Activated CD8-positive, alpha-beta memory T cell treated with anti-CD3 and anti-CD28 coated beads for 24 hours (primary cell): Measurements from ENCODE around the gene PTGES.

Experiments used
- DNase-seq: peaks from one replicate; pipeline ENCODE4 v3.0.0-alpha.2; 2020

The PTGES gene

DNA sequence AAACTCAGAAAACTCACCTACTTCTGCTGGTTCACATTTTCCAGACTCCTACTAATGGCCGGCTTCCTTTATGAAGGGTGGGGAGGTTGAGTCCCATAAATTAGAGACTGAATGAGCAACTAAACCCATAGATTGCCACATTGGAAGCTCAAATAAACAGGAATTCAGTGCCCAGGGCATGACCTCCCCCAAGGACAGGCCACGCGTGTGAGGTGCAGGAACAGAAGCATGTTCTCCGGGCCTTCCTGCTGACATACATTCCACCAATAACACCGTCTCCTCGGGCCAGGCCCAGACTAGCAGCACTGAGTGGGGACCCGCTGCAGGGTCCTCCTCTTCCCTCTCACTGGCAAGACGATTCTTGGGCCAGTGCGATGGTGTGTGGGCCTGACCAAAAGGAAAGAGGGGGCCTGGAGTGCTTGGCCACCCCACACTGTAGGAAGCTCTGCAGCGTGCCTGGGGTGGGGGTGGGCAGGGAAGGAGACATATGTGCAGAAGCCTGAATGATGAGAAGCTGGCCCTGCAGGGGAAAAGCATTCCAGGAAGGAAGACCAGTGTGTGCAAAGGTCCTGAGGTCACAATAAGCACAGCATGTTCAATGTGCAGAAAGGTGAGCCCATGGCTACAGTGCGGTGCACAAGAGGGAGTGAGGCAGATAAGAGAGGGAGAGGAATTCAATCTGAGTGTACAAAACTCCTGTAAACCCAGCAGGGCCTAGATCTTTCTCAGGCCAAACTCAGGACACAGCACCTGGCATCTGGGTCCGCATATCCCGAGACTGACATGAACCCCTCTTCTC lies 12.0 kb downstream of the PTGES start:
- no peak for DNase-seq

GRCh38 chr9:129740174-129740573 lies 12.7 kb downstream of the PTGES start:
- DNase-seq = no peak

DNA sequence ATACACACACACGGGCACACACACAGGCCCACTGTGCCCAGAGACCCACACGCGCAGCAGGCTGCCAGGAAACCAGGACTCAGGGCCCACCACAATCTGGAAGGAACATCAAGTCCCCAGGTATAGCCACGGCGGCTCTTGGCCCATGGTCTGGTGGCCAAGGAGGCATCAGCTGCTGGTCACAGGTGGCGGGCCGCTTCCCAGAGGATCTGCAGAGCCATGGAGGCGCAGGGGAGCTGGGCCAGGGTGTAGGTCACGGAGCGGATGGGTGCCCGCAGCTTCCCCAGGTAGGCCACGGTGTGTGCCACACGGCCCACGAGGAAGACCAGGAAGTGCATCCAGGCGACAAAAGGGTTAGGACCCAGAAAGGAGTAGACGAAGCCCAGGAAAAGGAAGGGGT lies 13.4 kb downstream of the PTGES start:
- DNase-seq = no peak

DNA sequence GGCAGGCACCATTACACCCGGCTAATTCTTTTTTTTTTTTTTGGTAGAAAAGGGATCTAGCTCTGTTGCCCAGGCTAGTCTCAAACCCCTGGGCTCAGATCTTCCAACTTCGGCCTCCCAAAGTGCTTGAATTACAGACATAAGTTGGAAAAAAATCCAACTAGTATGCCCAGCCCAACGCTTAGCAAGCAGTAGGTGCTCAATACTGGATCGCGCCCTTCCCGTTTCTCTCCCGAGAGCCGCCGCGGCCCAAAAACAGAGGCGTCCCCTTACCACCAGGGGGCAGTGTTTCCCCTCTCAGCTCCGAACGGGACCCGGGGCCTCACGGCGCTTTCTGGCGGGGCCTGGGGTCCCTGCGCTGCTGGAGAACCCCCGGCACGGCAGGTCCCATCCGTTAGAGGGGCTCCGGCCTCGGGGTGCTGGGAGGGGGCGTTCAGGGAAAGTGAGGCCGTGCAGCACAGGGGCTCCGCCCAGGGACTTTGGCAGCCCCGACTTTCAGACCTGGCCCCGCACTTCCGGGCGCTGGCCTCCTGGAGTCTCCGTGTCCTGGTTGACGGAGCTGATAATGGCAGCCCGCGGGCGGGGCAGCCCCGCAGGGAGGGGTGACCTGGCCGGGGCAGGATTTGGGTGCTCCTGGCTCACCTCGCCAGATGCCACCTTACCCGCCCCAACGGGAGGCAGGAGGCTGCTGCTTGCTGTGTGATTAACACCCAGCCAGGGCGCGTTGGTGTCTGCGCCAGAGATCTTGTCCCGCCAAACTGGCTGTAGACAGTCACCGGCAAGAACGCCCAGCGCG lies 15.2 kb downstream of the PTGES start:
- peak; percentile 96 for DNase-seq

DNA sequence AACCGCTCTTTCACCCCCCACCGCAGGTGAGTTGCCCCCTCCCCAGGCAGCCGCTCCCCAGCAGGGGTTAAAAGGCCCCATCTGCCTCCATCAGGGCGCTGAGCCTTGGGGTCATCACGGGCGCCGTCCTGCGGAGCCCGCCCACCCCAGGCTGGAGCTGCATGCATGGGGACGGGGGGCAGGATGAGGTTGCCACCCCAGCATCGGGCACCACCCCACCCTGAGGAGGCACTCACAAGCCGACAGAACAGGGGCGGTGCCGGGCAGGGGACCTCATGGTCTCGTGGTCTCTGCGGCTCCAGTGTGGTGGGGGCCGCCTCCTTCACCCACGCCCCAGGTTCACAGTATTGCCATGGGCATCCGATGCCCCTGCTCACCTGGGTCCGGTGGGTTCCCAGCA lies 16.5 kb downstream of the PTGES start:
- no peak for DNase-seq

DNA sequence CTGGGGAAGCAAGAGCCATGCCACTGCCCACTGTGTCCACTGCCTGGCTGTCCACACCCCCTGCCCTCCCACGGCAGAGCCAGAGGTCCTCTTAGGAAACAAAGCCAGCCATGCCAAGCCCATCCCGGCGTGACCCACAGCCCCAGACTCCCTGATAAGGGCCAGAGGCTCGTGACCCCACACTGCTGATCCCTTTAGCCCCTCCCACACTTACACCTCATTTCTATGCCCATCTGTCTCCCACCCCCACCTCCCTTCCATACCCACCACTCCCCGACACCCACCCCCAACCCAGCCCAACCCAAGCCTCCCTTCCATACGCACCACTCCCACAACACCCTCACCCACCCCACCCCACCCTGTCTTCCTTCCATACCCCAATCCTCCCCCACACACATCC lies 17.3 kb downstream of the PTGES start:
- no peak for DNase-seq

GRCh38 chr9:129733632-129733953 lies 19.2 kb downstream of the PTGES start:
- no peak for DNase-seq

GRCh38 chr9:129732946-129733631 lies 19.8 kb downstream of the PTGES start:
- DNase-seq = no peak

DNA sequence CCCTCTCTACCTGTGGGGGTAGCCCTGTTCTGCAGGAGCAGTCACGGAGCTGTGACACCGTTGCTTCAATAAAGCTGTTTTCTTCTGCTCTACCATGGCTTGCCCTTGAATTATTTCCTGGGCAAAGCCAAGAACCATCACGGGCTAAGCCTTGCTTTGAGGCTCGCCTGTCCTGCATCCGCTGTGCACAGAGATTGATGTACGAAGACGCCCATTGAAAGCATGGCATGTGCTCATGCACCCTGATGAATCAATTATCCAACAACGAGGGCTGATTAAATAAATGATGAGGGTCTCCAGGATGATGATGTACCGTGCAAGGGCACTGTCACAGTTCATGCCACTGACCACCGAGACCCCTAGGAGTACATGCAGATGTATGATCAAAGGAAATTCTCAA lies 20.7 kb downstream of the PTGES start:
- no peak for DNase-seq

DNA sequence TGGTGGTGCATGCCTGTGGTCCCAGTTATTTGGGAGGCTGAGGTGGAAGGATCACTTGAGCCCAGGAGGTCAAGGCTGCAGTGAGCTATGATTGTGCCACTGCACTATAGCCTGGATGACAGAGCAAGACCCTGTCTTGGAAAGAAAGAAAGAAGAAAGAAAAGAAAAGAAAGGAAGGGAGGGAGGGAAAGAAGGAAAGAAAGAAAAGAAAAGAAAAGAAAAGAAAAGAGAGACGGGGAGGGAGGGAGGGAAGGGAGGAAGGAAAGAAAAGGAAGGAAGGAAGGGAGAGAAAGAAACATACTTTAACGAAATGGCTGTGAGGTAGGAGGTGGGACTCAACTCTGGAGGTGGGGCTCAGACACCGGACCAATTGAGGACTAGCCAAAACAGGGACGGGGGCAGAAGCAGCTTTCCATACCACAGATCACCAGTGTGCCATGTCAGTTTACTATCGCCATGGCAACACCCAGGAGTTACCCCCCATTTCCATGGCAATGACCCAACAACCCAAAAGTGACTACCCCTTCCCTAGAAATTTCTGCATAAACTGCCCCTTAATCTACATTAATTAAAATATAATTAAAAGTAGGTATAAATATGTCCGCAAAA lies 21.3 kb downstream of the PTGES start:
- no peak for DNase-seq

GRCh38 chr9:129728744-129729143 lies 24.1 kb downstream of the PTGES start:
- no peak for DNase-seq

DNA sequence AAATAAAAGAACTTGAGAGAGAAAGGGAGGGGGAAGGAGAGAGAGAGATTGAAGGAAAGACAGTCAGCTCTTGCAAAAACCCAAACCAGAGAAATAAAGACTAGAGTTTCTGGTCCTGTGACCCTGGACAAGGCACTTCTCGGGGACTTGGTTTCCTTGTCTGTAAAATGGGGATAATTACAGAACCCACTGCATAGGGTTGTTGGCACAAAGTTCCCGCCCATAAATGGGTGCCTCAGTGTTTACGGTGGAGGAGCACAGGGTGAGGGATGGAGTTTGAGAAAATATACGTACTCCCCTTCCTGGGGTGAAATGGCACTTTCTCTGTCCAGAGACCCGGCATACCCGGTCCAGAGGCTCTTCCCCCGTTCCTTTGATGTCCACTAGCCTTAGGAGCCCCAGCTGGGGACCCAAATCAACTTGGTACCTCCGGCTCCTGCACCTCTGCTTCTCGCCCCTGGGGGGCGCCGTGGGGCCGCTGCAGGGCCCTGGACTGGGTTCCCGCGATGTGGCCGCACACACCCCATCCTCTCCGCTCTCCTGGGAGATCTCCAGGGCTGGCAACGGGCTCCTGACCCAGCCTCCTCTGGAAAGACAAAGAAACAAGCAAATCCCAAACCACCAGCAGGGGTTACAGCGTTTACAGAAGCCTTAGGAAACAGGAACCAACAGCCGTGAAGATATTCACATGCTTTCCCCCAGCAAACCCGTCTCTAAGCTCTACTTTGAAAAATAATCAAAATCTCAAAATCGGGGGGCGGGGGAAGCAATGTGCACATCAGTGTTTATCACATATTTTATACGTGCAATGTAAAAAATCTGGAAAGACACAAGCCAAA lies 26.3 kb downstream of the PTGES start:
- peak; percentile 83 for DNase-seq

- no peak for DNase-seq
Observed at GRCh38 chr9:129725795-129726251, 27.0 kb downstream of the PTGES start.

DNA sequence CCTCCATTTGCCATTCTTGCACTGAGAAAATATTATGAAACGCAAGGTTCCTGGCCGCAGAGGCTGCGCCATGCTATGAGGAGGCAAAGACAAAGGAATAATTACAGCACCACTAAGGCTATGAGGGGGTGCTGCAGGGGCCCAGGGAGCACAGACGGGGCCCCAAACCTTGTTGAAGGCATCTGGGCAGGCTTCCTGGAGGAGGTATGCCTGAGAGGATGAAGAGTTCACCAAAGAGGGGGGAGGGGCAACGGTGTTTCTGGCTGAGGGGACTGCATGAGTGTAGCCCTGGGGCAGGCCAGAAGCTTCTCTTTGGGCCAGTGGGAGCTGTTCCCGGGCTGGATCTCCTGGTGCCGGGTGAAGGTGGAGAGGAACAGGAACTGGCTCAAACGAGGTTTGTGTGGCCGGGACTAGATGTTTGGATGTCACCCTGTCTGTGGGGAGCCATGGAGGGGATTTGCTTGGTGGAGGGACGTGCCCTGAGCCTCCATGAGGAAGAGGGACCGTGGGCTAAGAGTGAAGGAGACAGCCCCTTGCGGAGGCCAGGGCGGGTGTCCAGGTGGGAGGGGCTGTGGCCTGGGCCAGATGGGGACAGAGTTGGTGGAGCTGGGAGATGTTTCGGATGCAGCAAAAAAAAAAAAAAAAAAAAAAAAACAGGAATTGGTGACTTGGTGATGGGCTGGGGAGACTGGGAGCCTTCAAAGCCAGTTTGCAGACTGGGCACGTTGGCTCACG lies 28.2 kb downstream of the PTGES start:
- no peak for DNase-seq

- DNase-seq = no peak
Observed at GRCh38 chr9:129722913-129723312, 29.9 kb downstream of the PTGES start.

DNA sequence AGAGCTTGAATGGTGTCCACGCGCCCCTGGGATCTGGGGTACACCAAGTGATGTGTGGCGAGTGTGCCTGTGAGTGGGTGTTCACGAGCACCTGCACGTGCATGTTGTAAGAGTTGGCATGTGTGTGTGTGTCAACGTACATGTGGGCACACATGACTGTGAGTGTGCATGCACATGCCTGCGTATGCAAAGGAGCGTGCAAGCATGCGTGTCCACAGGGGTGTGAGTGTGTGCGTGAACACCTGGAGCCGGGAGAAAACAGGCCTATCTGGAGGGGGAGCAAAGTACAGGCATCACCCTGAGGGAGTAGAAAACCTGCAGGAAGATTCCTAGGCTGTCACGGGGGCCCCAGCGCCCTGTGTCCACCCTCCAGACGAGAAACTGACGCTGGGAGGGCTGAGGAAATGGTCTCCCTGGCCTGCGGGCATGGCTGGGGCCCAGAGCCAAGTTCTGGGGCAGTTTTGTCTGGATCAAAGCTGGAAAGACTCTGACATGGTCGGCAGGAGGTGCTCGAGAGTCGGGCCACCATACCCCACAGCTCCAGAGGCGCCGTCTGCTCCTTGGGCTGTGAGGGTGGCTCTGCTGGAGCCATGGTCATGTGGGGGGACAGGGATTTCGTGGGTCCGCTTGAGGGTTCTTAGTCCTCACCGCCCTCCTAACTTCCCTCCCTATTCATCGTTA lies 31.8 kb downstream of the PTGES start:
- no peak for DNase-seq

- DNase-seq = no peak
Observed at GRCh38 chr9:129720181-129720864, 32.5 kb downstream of the PTGES start.

DNA sequence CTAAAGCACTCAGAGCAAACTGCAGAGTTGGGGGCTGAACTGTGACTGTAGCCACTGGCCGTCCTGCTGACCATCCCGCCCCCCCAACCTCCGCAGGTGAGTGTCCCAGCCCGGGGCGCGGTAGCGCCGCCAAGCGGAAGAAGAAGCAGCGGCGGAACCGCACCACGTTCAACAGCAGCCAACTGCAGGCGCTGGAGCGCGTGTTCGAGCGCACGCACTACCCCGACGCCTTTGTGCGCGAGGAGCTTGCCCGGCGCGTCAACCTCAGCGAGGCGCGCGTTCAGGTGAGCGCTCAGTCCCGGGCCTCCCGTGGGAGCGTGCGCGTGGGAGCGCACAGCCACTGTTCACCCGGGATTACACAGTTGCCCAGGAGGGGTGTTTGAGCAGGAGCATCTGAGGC lies 33.7 kb downstream of the PTGES start:
- DNase-seq = no peak

- DNase-seq = no peak
Observed at GRCh38 chr9:129718647-129719046, 34.2 kb downstream of the PTGES start.

DNA sequence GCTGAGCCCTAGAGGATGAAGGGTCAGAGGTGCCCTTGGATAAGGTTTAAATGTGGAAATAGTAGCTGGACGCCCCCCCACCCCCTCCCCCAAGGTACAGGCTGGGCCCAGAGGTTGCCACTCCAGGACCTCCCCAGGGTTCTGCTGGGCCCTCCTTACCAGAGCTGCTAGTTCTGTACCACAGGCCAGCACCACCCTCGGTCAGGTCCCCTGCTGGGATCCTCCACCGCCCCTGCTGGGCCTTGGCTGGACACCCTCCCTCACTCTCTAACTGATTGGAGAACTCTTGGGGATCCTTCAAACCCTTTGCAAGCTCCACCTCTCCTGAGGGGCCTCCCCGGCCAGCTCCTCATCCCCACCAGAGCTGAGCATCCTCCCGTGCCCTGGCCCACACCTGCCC lies 34.9 kb downstream of the PTGES start:
- DNase-seq = no peak
